ENCODE data around the gene CEL. TPM values are rescaled to one million over a fixed set of nuclear protein-coding genes. Genes with fewer than 3 reads are reported as not detected.

The CEL gene
- total and polyA plus RNA-seq, 10 of the 15 experiments (the other 5 are each of a cell fraction or from before 2014, with no cell fraction given): 0.05 to 4.1 (median 0.29) TPM; not detected in 2

- TF ChIP-seq BRCA1 (IDR thresholded peaks at IDR 0.05; ENCODE audit: low read depth, low read length) (no peak), HSF1 (IDR thresholded peaks at IDR 0.05; ENCODE audit: low read depth, low read length) (no peak)
Measured at GRCh38 chr9:133055788-133056420, 5.9 kb upstream of the CEL start (continued).

GRCh38 chr9:133056533-133056932, 5.2 kb upstream of the CEL start:
- no peaks in the 10 kb centered on the region for H3K9me3 ChIP-seq (replicated peaks; ENCODE audit: control insufficient read depth, insufficient read depth, low read length)
- ChIA-PET CTCF (interaction anchor here (1.1 to 2.1 kb wide), 2 partner anchors 35 to 88 kb away, joined by 3 to 4 read pairs; no protein-coding TSS in a partner anchor), RAD21 (ENCODE audit: unreplicated experiment) (no interaction called here), SMC1A (ENCODE audit: uncharacterized antibody, unreplicated experiment) (no interaction called here), POLR2A (no interaction called here)
- no peaks in the 10 kb centered on the region for H3K27me3 ChIP-seq (replicated peaks in 1 of 2; ENCODE audit: control insufficient read depth in 2 of 2, insufficient read depth in 2 of 2, low read length in 1 of 2)
- H3K36me3 ChIP-seq (ENCODE audit: control insufficient read depth in 2 of 2, insufficient read depth in 2 of 2, low read length in 1 of 2): peaks cover 10 to 30% of the 10 kb centered on the region in 2 experiments; a peak in 3 of 4 replicates
- ATAC-seq (no peak), FAIRE-seq (no peak), DNase-seq (ENCODE audit: low read depth, low spot score) (no peak)
- peaks cover 27% of the 10 kb centered on the region for H3K4me1 ChIP-seq (ENCODE audit: control insufficient read depth, insufficient read depth, low read length)
- no peak overlapping the region for H3K9ac ChIP-seq (ENCODE audit: control insufficient read depth, insufficient read depth, low read length)
- BruUV-seq (replicated peaks): no TSS peak
- intact Hi-C loops (cut with micrococcal nuclease; ENCODE audit: unreplicated experiment) (no loop called here), in situ Hi-C loops (cut with MboI) (no loop called here)
- 96% methylated on average over 13 of the region's 13 CpGs for WGBS (ENCODE audit: insufficient coverage, insufficient replicate concordance, low lambda C conversion rate, missing lambda C conversion rate)
- H3K4me3 ChIP-seq: no peak overlapping the region
- H4K20me1 ChIP-seq (ENCODE audit: control insufficient read depth, insufficient read depth): no peaks in the 10 kb centered on the region
- H3K4me2 ChIP-seq (ENCODE audit: control insufficient read depth, insufficient read depth): no peak overlapping the region
- H3K79me2 ChIP-seq (ENCODE audit: control insufficient read depth, insufficient read depth, low read length): no peaks in the 10 kb centered on the region
- no peak overlapping the region for H2AFZ ChIP-seq (ENCODE audit: control insufficient read depth, low read depth, low read length)
- H3K27ac ChIP-seq (ENCODE audit: control insufficient read depth, insufficient read depth): no peak overlapping the region
- TF ChIP-seq CEBPB (IDR thresholded peaks at IDR 0.05; ENCODE audit: borderline replicate concordance in 1 of 2, low read depth in 2 of 2, low read length in 2 of 2) (no peak), DPF2 (IDR thresholded peaks at IDR 0.05) (no peak), POLR2AphosphoS5 (IDR thresholded peaks at IDR 0.05; ENCODE audit: low read length) (no peak), MAX (IDR thresholded peaks at IDR 0.05; ENCODE audit: low read depth, low read length) (no peak), CUX1 (IDR thresholded peaks at IDR 0.05; ENCODE audit: insufficient replicate concordance, low read depth, low read length) (no peak), NFXL1 (IDR thresholded peaks at IDR 0.05; ENCODE audit: borderline replicate concordance) (no peak), RCOR1 (conservative IDR thresholded peaks at IDR 0.05; ENCODE audit: low read depth, low read length) (no peak), NFYB (IDR thresholded peaks at IDR 0.05; ENCODE audit: insufficient read depth, low read depth, low read length) (no peak), NBN (IDR thresholded peaks at IDR 0.05) (no peak), STAT3 (IDR thresholded peaks at IDR 0.05; ENCODE audit: low read depth, low read length) (no peak), BACH1 (IDR thresholded peaks at IDR 0.05; ENCODE audit: borderline replicate concordance) (no peak), SP1 (IDR thresholded peaks at IDR 0.05; ENCODE audit: low read depth, low read length) (no peak), SMC3 (IDR thresholded peaks at IDR 0.05; ENCODE audit: borderline replicate concordance, low read length) (no peak)
